ENCODE measurements around the gene TUBA8.

- TF ChIP-seq, protein P1, sequence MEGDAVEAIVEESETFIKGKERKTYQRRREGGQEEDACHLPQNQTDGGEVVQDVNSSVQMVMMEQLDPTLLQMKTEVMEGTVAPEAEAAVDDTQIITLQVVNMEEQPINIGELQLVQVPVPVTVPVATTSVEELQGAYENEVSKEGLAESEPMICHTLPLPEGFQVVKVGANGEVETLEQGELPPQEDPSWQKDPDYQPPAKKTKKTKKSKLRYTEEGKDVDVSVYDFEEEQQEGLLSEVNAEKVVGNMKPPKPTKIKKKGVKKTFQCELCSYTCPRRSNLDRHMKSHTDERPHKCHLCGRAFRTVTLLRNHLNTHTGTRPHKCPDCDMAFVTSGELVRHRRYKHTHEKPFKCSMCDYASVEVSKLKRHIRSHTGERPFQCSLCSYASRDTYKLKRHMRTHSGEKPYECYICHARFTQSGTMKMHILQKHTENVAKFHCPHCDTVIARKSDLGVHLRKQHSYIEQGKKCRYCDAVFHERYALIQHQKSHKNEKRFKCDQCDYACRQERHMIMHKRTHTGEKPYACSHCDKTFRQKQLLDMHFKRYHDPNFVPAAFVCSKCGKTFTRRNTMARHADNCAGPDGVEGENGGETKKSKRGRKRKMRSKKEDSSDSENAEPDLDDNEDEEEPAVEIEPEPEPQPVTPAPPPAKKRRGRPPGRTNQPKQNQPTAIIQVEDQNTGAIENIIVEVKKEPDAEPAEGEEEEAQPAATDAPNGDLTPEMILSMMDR (IDR thresholded peaks at IDR 0.05; ENCODE audit: insufficient read depth, low read length, poor library complexity, severe bottlenecking): no peak
- no peak for TF ChIP-seq EZH2phosphoT487 (conservative IDR thresholded peaks at IDR 0.05; ENCODE audit: low read length)
Measured at GRCh38 chr22:18121506-18121905, 10.9 kb downstream of the TUBA8 start.
